Duodenal mucosa (tissue), 2 donors: ENCODE measurements around the gene PPP2R2D.

Experiments used
- H3K27ac ChIP-seq: one replicate; pipeline ENCODE4 v1.7.0; 2013; ENCODE audit warnings: low read depth, low read length
- H3K27me3 ChIP-seq, 2 donors: one replicate each; pipeline ENCODE4 v1.7.0; 2013; ENCODE audit warnings: low read length in 2 of 2, control low read depth in 1 of 2; ENCODE audit not compliant: insufficient read depth in 2 of 2, control insufficient read depth in 1 of 2
- H3K36me3 ChIP-seq, 2 donors: one replicate each; pipeline ENCODE4 v1.7.0; 2013; ENCODE audit warnings: low read length in 2 of 2, control low read depth in 1 of 2; ENCODE audit not compliant: insufficient read depth in 2 of 2, control insufficient read depth in 1 of 2
- H3K4me1 ChIP-seq, 2 donors: one replicate each; pipeline ENCODE4 v1.7.0; 2013; ENCODE audit warnings: low read length in 2 of 2, control low read depth in 1 of 2; ENCODE audit not compliant: insufficient read depth in 2 of 2, control insufficient read depth in 1 of 2
- H3K4me3 ChIP-seq, 2 donors: one replicate each; pipeline ENCODE4 v1.7.0; 2013; ENCODE audit warnings: low read length in 2 of 2, low read depth in 1 of 2
- H3K9ac ChIP-seq, 2 donors: one replicate each; pipeline ENCODE4 v1.7.0; 2013; ENCODE audit warnings: low read length in 2 of 2, low read depth in 1 of 2
- H3K9me3 ChIP-seq, 2 donors: one replicate each; pipeline ENCODE4 v1.7.0; 2013; ENCODE audit warnings: low read length in 2 of 2, control low read depth in 1 of 2; ENCODE audit not compliant: control insufficient read depth in 1 of 2

Gene PPP2R2D

DNA sequence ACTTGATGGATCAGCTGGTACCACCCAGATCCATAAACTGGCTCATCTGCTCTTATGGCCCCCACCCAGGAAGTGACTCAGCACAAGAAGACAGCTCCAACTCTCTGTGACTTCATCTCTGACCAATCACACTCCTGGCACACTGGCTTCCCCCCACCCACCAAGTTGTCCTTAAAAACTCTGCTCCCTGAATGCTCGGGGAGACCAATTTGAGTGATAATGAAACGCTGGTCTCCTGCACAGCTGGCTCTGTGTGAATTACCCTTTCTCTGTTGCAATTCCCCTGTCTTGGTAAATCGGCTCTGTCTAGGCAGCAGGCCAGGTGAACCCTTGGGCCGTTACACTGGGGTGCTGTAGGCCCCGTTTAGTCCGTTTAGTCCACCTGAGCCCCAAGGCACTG, 104.3 kb downstream of the PPP2R2D start:
- Histone ChIP-seq H3K27me3 (no peaks in the 10 kb centered on the region), H3K36me3 (no peaks in the 10 kb centered on the region), H3K9me3 (peaks cover 0 to 3% of the 10 kb centered on the region in 2 donors), H3K27ac (no peak overlapping the region), H3K4me3 (no peak overlapping the region), H3K4me1 (no peaks in the 10 kb centered on the region), H3K9ac (no peak overlapping the region)

DNA sequence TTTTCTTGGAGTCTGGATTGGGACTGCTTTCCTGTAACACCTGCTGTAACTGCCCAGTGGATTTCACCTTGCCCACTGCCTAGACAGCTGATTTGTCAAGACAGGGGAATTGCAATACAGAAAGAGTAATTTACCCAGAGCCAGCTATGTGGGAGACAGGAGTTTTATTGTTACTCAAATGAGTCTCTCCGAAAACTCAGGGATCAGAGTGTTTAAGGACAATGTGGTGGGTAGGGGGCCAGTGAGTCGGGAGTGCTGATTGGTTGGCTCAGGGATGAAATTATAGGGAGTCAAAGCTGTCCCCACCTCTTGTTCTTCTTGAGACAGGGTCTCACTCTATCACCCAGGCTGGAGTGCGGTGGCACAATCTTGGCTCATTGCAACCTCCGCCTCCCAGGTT, 106.2 kb downstream of the PPP2R2D start:
- H3K9me3 ChIP-seq = peaks cover 0 to 3% of the 10 kb centered on the region in 2 donors

DNA sequence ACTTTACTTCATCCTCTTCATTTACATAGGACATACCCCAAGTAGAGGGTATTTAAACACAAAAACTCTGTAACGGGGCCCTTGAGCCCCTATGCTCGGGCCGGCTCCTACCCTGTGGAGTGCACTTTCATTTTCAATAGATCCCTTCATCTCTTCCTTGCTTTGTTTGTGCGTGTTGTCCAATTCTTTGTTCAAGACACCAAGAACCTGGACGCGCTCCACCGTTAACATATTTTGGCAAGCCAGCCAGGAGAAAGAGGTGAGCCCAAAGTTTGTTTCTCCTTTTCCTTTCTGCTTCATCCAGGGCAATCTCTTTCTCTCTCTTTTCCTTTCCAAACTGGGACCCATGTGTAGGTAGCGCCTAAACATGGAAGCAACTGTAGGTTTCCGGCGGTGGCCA, 106.9 kb downstream of the PPP2R2D start:
- Histone ChIP-seq H3K4me1 (no peaks in the 10 kb centered on the region), H3K36me3 (no peaks in the 10 kb centered on the region), H3K9ac (no peak overlapping the region), H3K27me3 (no peaks in the 10 kb centered on the region), H3K4me3 (no peak overlapping the region), H3K9me3 (peaks cover 0 to 3% of the 10 kb centered on the region in 2 donors), H3K27ac (no peak overlapping the region)

More for the DNA sequence above, 106.2 kb downstream of the PPP2R2D start:
- Histone ChIP-seq H3K27ac (no peak overlapping the region), H3K27me3 (no peaks in the 10 kb centered on the region), H3K9ac (no peak overlapping the region), H3K36me3 (no peaks in the 10 kb centered on the region), H3K4me1 (no peaks in the 10 kb centered on the region), H3K4me3 (no peak overlapping the region)
